ENCODE measurements around the gene NSF. TPM values are rescaled to one million over a fixed set of nuclear protein-coding genes. Genes with fewer than 3 reads are reported as not detected.

NSF gene
- total RNA-seq, 4 donors from 2014 or later: 12.9 to 40.1 (median 26.3) TPM

DNA sequence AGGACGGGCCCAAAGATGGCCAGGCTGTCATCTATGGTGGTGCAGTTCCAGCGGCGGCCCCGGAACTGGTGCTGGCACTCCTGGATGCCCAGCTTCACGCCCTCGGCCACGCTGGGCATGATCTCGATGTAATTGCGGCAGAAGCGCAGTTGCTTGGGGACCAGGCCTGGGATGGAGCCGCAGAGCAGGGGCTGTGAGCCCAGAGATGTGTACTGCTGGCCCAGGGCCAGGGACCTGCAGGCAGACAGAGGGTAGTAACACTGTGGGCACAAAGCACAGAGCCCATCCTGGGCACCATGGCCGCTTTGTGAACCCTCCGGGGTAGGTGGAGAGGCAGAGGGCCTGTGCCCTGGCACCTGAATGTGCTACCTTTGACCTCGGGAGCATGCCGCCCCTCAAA is 183.2 kb downstream of the NSF start:
- no peak overlapping the region for H3K27ac ChIP-seq
- no peak for DNase-seq
- TF ChIP-seq, protein P1, sequence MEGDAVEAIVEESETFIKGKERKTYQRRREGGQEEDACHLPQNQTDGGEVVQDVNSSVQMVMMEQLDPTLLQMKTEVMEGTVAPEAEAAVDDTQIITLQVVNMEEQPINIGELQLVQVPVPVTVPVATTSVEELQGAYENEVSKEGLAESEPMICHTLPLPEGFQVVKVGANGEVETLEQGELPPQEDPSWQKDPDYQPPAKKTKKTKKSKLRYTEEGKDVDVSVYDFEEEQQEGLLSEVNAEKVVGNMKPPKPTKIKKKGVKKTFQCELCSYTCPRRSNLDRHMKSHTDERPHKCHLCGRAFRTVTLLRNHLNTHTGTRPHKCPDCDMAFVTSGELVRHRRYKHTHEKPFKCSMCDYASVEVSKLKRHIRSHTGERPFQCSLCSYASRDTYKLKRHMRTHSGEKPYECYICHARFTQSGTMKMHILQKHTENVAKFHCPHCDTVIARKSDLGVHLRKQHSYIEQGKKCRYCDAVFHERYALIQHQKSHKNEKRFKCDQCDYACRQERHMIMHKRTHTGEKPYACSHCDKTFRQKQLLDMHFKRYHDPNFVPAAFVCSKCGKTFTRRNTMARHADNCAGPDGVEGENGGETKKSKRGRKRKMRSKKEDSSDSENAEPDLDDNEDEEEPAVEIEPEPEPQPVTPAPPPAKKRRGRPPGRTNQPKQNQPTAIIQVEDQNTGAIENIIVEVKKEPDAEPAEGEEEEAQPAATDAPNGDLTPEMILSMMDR (IDR thresholded peaks at IDR 0.05): no peak
- no peak for TF ChIP-seq POLR2A (IDR thresholded peaks at IDR 0.05)
- no peaks in the 10 kb centered on the region for H3K36me3 ChIP-seq
- intact Hi-C loops (cut with DNase I; ENCODE audit: low total_unique reads): no loop called here
- no peaks in the 10 kb centered on the region for H3K4me1 ChIP-seq
- H3K9me3 ChIP-seq: no peaks in the 10 kb centered on the region
- H3K27me3 ChIP-seq: peaks cover 0 to 7% of the 10 kb centered on the region in 2 donors
- no peak overlapping the region for H3K4me3 ChIP-seq

DNA sequence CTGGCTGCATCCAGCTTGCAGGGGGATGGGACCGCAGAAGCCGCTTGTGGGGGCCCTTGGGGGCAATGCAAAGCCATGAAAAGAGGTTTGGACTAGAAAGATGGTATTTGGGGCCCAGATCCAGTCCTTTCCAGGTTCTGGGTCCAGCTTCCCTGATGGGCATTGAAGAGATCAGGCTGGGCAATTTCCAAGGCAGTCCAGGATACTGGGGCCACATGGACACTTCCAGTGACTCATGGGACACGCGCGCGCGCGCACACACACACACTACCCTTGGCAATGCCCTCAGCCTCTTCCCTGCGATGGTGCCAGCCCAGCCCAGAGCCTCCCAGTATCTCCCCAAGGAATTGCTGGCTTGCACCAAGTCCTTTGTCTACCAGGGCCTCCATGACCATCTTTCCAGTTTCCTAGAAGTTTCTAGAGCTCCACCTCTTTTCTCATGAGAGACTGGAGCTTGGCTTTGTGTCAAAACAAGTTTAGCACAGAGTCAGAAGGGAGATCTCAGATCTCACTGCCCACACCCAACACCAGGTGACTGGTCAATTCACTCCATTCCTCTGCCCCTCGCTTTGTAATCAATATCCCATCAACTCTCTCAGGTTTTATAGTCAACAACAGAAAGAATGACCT is 183.8 kb downstream of the NSF start:
- Histone ChIP-seq H3K36me3 (no peaks in the 10 kb centered on the region), H3K27ac (no peak overlapping the region), H3K9me3 (no peaks in the 10 kb centered on the region), H3K27me3 (peaks cover 0 to 7% of the 10 kb centered on the region in 2 donors), H3K4me3 (no peak overlapping the region), H3K4me1 (no peaks in the 10 kb centered on the region)
- DNase-seq: no peak
- intact Hi-C loops (cut with DNase I; ENCODE audit: low total_unique reads): no loop called here
- TF ChIP-seq, protein P1 (IDR thresholded peaks at IDR 0.05): no peak
- no peak for TF ChIP-seq POLR2A (IDR thresholded peaks at IDR 0.05)

DNA sequence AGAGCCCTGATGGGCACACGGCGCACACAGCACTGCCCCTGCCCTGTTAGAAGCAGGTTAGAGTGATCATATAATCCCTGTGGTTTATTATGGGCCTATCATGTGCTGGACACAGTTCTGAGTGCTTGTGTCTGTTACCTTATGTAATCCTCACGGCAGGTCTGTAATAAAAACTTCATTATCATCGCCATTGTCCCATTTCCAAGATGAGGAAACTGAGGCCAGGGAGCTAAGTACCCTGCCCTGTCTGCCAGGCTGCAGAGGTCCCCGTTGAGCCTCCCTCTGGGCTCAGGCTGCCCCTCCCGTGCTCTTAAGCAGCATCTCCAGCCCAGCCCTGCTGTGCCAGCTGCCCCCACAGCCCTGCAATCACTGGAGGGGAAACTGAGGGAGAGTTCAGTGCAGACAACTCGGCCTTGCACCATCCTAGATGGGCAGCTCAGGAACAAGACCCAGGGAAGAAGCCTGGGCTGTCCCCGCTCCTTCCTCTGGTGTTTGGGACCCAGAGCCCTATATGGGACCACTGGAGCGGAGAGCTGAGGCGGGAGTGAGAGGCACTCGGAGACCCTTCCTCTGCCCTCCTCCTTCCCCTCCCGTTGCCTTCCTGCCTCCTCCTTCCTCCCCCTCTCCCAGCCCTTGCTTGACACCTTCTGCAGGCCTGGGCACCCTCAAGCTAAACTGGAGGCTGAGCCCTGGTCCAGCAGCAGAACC is 186.0 kb downstream of the NSF start:
- Histone ChIP-seq H3K27ac (no peak overlapping the region), H3K27me3 (peaks cover 0 to 7% of the 10 kb centered on the region in 2 donors), H3K9me3 (no peaks in the 10 kb centered on the region), H3K36me3 (no peaks in the 10 kb centered on the region), H3K4me1 (no peaks in the 10 kb centered on the region), H3K4me3 (no peak overlapping the region)
- intact Hi-C loops (cut with DNase I; ENCODE audit: low total_unique reads): no loop called here
- no peak for TF ChIP-seq POLR2A (IDR thresholded peaks at IDR 0.05)
- TF ChIP-seq, protein P1 (IDR thresholded peaks at IDR 0.05): no peak
- DNase-seq: no peak

DNA sequence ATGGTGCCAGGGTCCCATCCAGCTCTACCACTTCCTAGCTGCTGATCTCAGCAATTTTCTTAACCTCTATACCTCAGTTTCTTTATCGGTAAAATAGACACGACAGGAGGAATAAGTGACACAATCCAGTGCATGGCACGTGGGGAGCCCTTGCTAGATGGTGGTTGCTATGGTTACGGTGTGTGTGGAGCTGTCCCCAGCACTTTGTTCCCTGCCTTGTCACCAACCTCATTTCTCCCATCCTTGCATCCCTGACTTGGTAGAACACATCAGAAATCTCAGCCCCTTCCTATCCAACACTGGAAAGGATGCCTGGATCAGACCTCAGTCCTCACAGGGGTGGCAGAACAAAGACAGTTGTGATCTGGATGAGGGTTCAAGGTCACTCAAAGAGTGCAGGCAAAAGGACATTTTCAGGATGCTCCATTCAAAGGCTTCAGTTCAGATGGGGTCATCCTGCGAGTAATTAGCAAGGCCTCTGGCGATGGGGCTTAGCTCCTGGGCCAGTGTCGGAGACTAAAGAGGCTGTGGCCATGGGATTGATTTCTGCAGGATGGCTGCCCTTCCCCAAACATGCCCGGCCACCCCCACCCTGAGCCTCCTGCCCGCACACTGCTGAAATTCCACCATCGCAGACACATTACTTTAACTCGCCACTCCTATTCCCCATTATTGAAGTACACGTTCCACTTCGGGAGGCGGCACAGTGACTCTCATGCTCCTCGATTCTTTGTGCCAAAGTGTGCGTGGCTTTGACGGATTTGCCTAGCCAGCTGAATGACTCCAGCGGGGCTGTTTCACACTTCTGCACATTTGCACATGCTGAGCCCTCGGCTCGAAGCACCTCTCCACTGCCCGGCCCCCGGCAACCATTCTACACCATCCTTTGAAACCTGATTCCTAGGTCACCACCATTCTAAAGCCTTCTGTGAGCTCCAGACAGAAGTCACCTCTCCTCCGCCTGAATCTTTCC is 187.8 kb downstream of the NSF start:
- TF ChIP-seq, protein P1 (IDR thresholded peaks at IDR 0.05): no peak
- no peak for TF ChIP-seq POLR2A (IDR thresholded peaks at IDR 0.05)
- DNase-seq: no peak
- Histone ChIP-seq H3K4me1 (no peaks in the 10 kb centered on the region), H3K4me3 (no peak overlapping the region), H3K27ac (no peak overlapping the region), H3K9me3 (no peaks in the 10 kb centered on the region), H3K36me3 (no peaks in the 10 kb centered on the region), H3K27me3 (no peaks in the 10 kb centered on the region)
- intact Hi-C loops (cut with DNase I; ENCODE audit: low total_unique reads): no loop called here

Data from uterus (tissue), 4 donors.